GM19099 (cell line): ENCODE data around the gene AP4E1.

Experiments
- POLR2A ChIP-seq: IDR thresholded peaks from 3 replicates; pipeline ENCODE4 v1.6.1; 2011; ENCODE audit warnings: low read depth; ENCODE audit not compliant: insufficient read length; ENCODE audit errors: extremely low read depth

Gene AP4E1

DNA sequence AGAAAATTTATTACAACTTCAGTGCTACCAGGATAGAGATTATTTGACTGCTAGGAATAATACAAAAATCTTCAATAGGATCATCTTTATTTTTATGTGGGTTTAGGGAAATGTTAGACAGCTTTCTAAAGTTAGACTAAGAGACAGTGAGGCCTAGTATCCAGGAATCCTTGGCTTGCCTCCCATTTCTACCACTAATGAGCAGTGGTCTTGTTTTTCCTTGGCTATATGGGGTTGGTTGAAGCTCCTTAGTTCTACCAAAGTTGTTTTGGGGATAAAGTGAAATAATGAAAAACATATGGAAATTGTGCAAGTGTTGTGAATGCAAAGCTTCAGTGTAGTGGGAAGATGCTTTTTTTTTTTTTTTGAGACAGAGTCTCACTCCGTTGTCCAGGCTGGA lies 16.8 kb downstream of the AP4E1 start:
- no peak for TF ChIP-seq POLR2A

GRCh38 chr15:50929062-50929461 lies 20.6 kb downstream of the AP4E1 start:
- TF ChIP-seq POLR2A: no peak

GRCh38 chr15:50930792-50931191 lies 22.3 kb downstream of the AP4E1 start:
- no peak for TF ChIP-seq POLR2A

DNA sequence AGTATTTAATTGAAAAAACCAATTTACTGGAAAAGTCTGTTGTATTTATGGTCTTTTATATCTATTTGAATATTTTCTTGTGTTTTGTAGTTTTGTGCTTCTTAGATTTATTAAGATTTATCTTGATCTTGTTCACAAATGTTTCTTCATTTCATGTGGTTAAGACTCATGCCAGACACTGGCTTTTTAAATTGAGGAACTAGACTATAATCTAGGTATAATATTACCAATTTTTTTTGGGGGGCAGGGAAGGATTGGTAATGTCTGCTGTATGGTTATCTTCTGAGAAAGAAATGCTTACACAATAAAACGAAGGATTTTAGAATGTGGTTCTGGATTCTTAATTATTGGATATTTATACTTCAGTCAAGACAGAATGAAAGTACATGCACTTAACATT lies 24.9 kb downstream of the AP4E1 start:
- no peak for TF ChIP-seq POLR2A

DNA sequence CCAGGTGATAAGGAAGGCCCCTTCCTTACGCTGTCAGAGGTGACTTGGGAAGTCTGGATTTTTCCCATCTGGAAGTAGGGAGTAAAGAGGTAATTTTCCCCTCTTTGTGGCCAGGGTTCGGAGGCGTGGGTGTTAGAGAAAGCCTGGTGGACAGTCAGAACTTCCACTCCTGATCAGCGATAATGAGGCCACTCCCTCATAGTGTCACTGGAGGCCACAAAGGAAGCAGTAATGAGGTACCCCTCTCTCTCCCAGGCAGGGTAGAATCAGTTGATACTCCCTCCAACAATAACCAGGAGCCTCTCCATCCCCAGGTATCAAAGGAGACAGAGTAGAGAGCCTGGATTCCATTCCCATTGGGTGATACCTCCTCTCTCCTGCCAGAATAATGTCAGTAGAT lies 30.0 kb downstream of the AP4E1 start:
- no peak for TF ChIP-seq POLR2A

DNA sequence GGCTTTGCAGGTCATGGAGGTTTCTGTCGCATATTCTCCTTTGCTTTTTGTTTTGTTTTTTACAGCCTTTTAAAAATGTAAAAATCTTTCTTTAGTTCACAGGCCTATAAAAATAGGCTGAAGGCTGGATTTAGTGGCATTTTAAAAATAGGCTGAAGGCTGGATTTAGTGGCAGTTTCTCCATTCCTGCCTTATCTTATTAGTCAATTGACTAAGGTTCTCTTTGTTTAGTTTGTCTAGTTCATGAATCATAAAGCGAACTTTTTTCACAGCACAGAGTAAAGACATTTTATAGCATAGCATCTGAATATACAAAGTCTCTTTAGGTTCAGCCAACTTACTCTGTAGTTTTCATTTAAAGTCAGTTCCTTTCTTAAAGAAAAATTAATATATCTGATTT lies 31.4 kb downstream of the AP4E1 start:
- no peak for TF ChIP-seq POLR2A

- no peak for TF ChIP-seq POLR2A
Observed at GRCh38 chr15:50940506-50940905, 32.0 kb downstream of the AP4E1 start.

DNA sequence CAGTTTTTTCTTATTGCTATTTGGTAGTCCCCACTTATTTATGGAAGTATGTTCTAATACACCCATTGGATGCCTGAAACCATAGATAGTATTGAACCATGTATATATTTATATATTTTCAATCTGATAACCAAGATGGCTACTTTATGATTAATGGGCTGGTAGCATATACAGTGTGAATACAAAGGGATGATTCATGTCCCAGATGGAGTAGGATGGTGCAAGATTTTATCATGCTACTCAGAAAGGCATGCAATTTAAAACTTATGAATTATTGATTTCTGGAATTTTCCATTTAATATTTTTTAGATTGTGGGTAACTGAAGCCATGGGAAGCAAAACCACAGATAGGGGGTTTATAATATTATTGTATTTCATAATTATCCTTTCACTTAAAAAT lies 35.2 kb downstream of the AP4E1 start:
- no peak for TF ChIP-seq POLR2A

DNA sequence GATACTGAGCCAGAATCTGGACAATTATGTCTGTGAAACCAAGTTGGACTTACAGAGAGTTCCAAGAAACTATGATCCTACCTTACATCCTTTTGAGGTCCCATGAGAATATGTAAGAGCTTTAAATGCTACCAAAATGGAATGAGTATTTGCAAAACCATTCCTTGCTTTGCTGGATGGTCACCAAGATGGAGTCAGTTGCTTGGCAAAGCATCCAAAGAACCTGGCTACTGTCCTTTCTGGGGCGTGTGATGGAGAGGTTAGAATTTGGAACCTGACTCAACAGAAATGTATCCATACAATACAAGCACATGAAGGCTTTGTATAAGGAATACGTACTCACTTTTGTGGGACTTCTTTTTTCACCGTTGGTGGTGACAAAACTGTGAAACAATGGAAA lies 36.2 kb downstream of the AP4E1 start:
- no peak for TF ChIP-seq POLR2A

- no peak for TF ChIP-seq POLR2A
Observed at GRCh38 chr15:50945725-50946124, 37.2 kb downstream of the AP4E1 start.

GRCh38 chr15:50953302-50953701 lies 44.8 kb downstream of the AP4E1 start:
- no peak for TF ChIP-seq POLR2A

- TF ChIP-seq POLR2A: no peak
Observed at GRCh38 chr15:50959717-50960116, 51.2 kb downstream of the AP4E1 start.

DNA sequence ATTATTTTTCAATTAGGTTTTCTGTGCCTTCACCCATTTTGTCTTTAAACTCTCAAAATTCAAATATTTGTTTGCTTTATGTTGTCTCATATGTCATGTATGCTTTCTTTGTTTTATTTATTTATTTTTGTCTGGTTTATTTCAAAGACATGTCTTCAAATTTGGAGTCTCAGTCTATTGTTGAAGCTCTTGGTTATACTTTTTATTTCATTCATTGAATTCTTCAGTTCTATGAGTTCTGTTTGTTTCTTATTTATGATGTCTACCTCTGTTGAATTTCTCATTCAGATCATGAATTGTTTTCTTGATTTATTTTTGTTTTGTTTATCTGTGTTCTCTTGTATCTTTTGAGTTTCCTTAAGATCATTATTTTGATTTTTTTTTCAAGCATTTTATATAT lies 55.6 kb downstream of the AP4E1 start:
- no peak for TF ChIP-seq POLR2A

DNA sequence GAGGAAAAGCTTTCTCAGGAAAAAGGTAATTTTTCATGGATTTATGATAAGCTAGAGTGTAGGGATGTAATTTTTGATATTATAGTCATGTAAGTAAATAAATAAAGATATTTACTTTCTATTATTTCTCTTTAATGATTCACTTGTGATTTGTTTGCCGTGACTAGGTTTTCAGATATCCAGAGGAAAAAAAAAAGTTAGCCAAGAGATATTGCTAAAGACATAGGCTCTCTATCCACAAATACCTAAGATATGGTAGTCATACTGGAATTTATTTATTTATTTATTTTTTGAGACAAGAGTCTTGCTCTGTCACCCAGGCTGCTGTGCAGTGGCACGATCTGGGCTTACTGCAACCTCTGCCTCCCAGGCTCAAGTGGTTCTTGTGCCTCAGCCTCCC lies 59.9 kb downstream of the AP4E1 start:
- no peak for TF ChIP-seq POLR2A

DNA sequence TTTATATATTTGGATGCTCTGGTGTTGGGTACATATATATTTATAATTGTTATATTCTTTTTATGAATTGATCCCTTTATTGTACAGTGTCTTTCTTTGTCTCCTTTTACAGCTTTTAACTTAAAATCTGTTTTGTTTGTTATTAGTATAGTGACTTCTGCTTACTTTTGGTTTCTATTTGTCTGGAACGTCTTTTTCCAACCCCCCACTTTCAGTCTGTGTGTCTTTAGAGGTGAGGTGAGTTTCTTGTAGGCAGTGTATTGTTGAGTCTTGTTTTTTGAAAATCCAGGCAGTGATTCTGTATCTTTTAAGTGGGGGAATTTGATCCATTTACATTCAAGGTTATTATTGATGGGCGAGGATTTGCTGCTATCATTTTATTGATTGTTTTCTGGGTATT lies 62.0 kb downstream of the AP4E1 start:
- TF ChIP-seq POLR2A: no peak

GRCh38 chr15:50971115-50971514 lies 62.6 kb downstream of the AP4E1 start:
- no peak for TF ChIP-seq POLR2A

- TF ChIP-seq POLR2A: no peak
Observed at GRCh38 chr15:50971542-50971941, 63.1 kb downstream of the AP4E1 start.

DNA sequence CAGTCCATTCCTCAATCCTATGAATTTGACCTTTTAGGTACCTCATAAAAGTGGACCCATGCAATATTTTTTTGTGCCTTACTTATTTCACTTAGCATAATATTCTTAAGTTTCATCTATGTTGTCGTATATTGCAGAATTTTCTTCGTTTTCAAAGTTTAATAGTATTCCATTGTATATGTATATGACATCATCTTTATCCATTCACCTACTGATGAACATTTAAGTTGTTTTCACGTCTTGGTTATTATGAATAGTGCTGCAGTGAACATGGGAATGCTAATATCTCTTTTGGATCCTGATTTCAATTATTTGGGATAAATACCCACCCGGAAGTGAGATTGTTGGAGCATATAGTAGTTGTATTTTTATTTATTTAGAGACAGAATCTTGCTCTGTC lies 65.1 kb downstream of the AP4E1 start:
- TF ChIP-seq POLR2A: no peak
